Uterus (tissue), 2 donors: Measurements from ENCODE around the gene NEDD4.

Source experiments
- CTCF ChIP-seq, 4 experiments: fragments of 200-600 bp in 2 of 4; fragments of 450-650 bp in 2 of 4; sonication (generic) in 2 of 4; IDR thresholded peaks; one replicate each; pipeline ENCODE4 v1.5.1; 2016 to 2019; ENCODE audit warnings: antibody characterized with exemption in 4 of 4, mild to moderate bottlenecking in 2 of 4, moderate library complexity in 1 of 4
- POLR2A ChIP-seq, 2 donors: fragments of 450-650 bp; IDR thresholded peaks; one replicate each; pipeline ENCODE4 v1.6.1; 2016; ENCODE audit warnings: antibody characterized with exemption in 2 of 2, mild to moderate bottlenecking in 1 of 2, moderate library complexity in 1 of 2

- TF ChIP-seq CTCF (IDR thresholded peaks at IDR 0.05) (no peak), POLR2A (IDR thresholded peaks at IDR 0.05) (no peak)
Observed at GRCh38 chr15:56031402-56031801, 38.0 kb upstream of the NEDD4 start.
